NB4 (cell line): ENCODE data around the gene SYT2.

Source experiments
- CTCF ChIP-seq: IDR thresholded peaks from one replicate; pipeline ENCODE4 v1.5.1; 2012; ENCODE audit warnings: low read depth, low read length
- MAX ChIP-seq: IDR thresholded peaks from 2 replicates; pipeline ENCODE4 v1.6.1; 2011; ENCODE audit warnings: low read depth, low read length
- MYC ChIP-seq: IDR thresholded peaks from 2 replicates; pipeline ENCODE4 v1.6.1; 2011; ENCODE audit warnings: low read depth, low read length
- POLR2A ChIP-seq: IDR thresholded peaks from 2 replicates; pipeline ENCODE4 v1.6.1; 2011; ENCODE audit warnings: mild to moderate bottlenecking; ENCODE audit not compliant: insufficient read length; ENCODE audit errors: extremely low read depth

- TF ChIP-seq CTCF (no peak), POLR2A (no peak), MAX (no peak), MYC (no peak)
Measured at GRCh38 chr1:202704601-202705000, 5.7 kb downstream of the SYT2 start.
